ENCODE measurements around the gene GPR42.
"Not testable (repeated sequence)": the region's sequence is repeated elsewhere in the genome, so short reads cannot be mapped to it uniquely, and the experiment has no call there.

Gene GPR42

GRCh38 chr19:35396240-35396885 is 25.5 kb downstream of the GPR42 start:
- DNase-seq (ENCODE audit: low read depth, low spot score): no peak

- DNase-seq (ENCODE audit: low read depth, low spot score): no peak
Observed at GRCh38 chr19:35397064-35397463, 26.2 kb downstream of the GPR42 start.

- no peak for DNase-seq (ENCODE audit: low read depth, low spot score)
Observed at GRCh38 chr19:35398570-35398969, 27.7 kb downstream of the GPR42 start.

- no peak for DNase-seq (ENCODE audit: low read depth, low spot score)
Observed at GRCh38 chr19:35399231-35399630, 28.4 kb downstream of the GPR42 start.

DNA sequence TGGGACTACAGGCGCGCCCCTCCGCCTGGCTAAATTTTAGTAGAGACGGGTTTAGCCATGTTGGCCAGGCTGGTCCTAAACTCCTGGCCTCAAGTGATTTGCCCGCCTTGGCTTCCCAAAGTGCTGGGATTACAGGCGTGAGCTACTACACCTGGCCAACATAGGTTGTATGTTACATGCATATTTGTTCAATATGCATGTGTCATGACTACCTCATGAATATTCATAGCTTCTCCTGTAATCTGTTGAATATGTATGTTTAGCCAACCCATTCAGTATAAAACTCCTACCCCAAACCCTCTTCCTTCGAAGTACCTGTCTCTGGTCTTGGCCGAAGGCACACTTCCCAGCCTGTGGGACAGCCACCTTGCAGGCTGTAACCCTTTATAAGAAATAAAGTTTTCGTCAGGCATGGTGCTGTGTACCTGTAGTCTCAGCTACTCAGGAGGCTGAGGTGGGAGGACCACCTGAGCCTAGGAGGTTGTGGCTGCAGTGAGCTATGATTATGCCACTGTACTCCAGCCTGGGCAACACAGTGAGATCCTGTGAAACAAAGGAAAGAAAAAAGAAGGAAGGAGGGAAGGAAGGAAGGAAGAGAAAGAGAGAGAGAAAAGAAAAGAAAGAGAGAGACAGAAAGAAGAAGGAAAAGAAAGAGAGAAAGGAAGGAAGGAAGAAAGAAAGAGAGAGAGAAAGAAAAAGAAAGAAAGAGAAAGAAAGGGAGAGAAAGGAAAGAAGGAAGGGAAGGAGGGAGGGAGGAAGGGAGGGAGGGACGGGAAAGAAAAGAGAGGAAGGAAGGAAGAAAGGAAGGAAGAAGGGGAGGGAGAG is 29.3 kb downstream of the GPR42 start:
- no peak for DNase-seq (ENCODE audit: low read depth, low spot score)

GRCh38 chr19:35400773-35401100 is 29.9 kb downstream of the GPR42 start:
- DNase-seq (ENCODE audit: low read depth, low spot score): no peak

DNA sequence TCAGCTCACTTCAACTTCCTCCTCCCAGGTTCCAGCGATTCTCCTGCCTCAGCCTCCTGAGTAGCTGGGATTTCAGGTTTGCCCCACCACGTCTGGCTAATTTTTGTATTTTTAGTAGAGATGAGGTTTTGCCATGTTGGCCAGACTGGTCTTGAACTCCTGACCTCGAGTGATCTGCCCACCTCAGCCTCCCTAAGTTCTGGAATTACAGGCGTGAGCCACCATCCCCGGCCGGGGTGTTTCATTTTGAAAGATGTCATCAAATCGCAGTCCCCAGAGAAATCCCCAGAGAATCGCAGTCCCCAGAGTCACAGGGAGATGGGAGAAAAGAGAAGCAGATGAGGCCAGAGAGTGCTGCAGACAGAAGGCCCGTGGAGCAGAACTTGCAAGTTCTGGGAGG is 30.5 kb downstream of the GPR42 start:
- DNase-seq (ENCODE audit: low read depth, low spot score): not testable (repeated sequence)

GRCh38 chr19:35403116-35403760 is 32.4 kb downstream of the GPR42 start:
- no peak for DNase-seq (ENCODE audit: low read depth, low spot score)

DNA sequence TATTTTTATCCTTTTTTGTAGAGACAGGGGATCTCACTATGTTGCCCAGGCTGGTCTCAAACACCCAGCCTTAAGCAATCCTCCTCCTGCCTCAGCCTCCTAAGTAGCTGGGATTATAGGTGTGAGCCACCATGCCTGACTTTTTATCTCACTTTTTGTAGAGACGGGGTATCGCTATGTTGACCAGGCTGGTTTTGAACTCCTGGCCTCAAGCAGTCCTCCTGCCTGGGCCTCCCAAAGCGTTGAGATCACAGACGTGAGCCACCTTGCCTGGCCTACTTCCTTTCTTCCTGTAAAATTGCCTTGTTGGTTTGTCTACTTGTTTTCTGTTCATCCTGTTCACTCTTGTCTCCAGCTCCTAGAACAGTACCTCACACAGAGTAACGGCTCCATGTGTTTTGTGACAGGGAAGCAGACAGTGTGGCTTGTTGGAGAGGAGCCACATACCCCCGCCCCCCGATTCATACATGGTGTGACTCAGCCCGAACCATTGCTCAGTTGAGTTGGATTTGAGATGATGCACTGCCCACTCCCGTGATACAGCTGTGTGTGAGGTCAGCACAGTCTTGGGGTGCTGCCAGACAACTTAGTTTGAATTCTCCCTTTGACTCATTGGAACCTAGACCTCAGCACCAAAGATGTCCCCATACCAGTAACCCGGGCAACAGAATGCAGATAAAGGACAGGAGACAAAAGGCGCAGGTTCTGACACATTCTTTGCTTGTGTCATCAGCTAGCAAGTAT is 34.2 kb downstream of the GPR42 start:
- DNase-seq (ENCODE audit: low read depth, low spot score): no peak

GRCh38 chr19:35407619-35408018 is 36.8 kb downstream of the GPR42 start:
- DNase-seq (ENCODE audit: low read depth, low spot score): no peak

DNA sequence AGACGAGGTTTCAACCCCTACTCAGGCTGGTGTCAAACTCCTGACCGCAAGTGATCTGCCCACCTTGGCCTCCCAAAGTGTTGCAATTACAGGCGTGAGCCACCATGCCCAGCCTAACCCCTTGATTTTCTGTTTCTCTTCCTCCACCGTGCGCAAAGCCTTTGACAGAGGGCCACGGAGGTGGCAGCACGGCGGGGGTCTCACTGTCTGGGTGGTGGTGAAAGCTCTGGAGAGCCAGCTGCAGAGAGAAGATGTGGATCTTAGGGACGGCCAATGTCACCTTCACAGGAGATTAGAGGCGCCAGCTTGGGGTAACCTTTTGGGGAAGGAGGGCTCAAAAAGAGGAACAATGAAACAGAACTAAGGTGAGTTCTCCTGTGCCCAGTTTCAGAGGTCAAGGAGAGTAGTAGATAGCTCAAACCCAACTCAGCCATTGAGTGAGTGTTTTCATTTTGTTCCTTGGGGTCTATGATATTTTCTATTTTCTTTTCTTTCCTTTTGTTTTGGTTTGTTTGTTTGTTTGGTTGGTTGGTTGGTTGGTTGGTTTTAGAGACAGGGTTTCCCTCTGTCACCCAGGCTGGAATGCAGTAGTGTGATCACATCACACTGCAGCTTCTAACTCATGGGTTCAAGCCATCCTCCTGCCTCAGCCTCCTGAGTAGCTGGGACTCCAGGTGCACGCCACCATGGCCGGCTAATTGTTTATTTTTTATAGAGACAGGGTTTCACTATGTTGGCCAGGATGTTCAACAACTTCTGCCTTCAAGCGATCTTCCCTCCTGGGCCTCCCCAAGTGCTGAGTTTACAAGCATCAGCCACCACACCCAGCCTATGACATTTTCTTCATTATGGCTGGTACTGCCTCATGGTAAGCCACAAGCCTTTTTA is 37.7 kb downstream of the GPR42 start:
- DNase-seq (ENCODE audit: low read depth, low spot score): no peak

DNA sequence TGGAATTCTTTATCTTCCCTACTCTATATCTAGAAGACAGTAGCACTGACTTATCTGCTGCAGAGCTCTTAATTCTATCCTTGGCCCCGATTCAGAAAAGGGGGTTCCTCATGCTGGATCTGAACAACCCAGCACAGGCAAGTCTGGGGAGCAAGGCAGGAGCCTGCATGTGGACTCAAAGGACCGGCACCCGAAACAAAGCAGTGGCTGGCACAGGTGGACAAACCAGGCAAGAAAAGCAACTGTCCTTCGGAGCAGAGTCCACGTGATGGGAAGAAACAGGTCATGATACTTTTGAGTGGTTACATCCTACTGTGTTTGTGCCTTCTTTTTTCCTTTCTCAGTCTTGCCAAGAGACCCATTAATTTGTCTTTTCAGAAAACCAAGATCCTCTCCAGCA is 38.3 kb downstream of the GPR42 start:
- no peak for DNase-seq (ENCODE audit: low read depth, low spot score)

GRCh38 chr19:35410487-35410886 is 39.6 kb downstream of the GPR42 start:
- DNase-seq (ENCODE audit: low read depth, low spot score): no peak

GRCh38 chr19:35414442-35414841 is 43.6 kb downstream of the GPR42 start:
- DNase-seq (ENCODE audit: low read depth, low spot score): no peak

DNA sequence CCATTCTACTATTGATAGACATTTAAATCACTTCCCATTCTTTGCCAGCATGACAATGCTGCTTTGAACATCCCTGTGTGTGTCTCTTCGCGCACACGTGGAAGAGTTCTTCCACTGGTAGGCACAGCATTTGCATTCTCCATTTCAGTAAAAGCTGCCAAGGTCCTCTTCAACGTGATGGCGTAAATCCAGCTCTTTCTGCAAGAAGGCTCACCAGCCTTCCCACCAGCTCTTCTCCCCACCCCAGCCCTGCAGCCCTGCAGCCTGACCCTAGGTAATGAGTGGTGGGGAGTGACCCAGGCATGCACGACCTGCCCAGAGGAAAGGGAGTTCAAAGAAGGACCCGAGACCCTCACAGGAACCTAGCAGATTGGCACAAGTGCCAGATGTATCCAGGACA is 45.5 kb downstream of the GPR42 start:
- DNase-seq (ENCODE audit: low read depth, low spot score): no peak

- no peak for DNase-seq (ENCODE audit: low read depth, low spot score)
Observed at GRCh38 chr19:35417278-35417677, 46.4 kb downstream of the GPR42 start.

DNA sequence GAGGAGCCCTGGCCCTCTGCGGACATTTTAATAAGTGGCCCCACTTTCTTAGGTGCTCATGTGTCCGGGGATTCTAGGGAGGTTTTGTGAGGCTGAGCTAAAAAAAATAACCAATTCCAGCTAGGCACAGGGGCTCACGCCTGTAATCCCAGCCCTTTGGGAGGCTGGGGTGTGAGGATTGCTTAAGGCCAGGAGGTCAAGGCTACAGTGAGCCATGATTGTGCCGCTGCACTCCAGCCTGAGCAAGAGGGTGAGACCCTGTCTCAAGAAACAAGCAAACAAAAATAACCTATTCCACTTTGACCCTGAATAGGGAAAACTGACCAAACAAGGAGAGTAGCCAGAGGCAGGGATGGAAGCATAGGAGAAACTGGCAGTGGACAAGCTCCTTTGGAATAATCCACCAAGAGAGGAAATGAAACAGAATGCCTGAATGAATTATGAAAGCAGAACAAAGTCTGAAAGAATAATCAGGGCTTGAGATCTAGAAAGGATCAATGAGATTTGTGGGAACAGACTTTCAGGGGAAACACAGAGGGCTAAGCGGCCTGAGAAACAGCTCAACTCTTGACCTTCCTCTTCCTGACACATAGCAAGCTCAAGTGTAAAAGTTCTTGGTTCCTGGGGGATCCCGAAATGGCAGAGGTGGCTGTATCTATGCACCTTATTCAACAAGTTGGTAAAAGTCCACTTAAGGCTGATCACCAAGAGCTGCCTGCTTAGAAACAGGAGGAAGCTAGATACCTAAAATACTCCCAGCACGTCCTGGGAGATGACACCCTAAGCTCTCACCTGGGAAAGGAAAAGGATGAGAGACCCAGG is 47.1 kb downstream of the GPR42 start:
- DNase-seq (ENCODE audit: low read depth, low spot score): no peak

- no peak for DNase-seq (ENCODE audit: low read depth, low spot score)
Observed at GRCh38 chr19:35419046-35419445, 48.2 kb downstream of the GPR42 start.

DNA sequence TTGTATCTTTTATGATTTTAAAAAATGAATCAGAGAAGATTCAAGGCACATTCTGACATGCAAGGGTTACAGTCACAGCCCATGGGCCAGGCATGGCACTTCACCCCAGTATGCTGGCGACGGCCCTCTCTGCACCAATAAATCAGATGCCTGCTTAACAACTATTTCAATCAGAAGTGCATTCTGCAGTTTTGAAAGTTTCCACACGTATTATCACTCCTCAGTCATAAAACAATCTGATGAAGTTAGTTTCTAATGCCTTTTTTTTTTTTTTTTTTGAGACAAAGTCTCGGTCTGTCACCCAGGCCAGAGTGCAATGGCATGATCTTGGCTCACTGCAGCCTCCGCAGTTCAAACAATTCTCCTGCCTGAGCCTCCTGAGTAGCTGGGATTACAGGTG is 48.9 kb downstream of the GPR42 start:
- no peak for DNase-seq (ENCODE audit: low read depth, low spot score)

DNA sequence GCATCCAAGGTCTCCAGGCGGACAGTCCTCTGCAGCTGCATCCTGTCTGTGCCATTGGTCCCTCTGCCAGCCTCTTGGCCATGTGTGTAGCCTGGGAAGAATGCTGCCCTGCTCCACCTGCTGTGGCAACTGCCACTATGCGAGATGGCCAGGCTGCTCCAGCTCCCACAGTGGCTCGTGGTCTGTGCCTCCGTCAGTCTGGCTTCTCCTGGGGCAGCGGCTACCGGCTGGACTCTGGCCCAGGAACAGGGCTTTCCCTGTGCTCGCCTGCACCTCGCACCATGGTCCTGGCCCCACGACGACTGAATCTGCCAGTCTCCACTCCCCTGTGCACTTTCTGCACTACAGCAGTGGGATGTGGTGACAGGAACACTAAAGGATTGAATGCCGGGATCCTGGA is 50.5 kb downstream of the GPR42 start:
- DNase-seq (ENCODE audit: low read depth, low spot score): no peak

All from smooth muscle cell of the brain vasculature (primary cell).